SK-N-SH treated with all-trans-retinoic acid at 6 μM for 48 hours (cell line): ENCODE results near the gene MRFAP1L1.

Experiments used
- ATAC-seq: fragments of 200-7000 bp; cut with Tn5 transposase; 3 replicates; pipeline ENCODE4 v1.9.1; 2020; ENCODE audit warnings: mild to moderate bottlenecking, moderate library complexity
- ARNTL ChIP-seq: fragments of 450-650 bp; formaldehyde crosslinking; IDR thresholded peaks from 2 replicates; pipeline ENCODE4 v1.5.0; 2020; ENCODE audit warnings: low read depth, mild to moderate bottlenecking, moderate library complexity, borderline replicate concordance
- CSDC2 ChIP-seq: fragments of 250-450 bp; sonication (Bioruptor Pico); IDR thresholded peaks from 2 replicates; pipeline ENCODE4 v1.5.0; 2020; ENCODE audit warnings: mild to moderate bottlenecking, moderate library complexity
- CSRNP3 ChIP-seq: fragments of 250-450 bp; sonication (Bioruptor Pico); IDR thresholded peaks from 2 replicates; pipeline ENCODE4 v1.5.1; 2021; ENCODE audit warnings: mild to moderate bottlenecking, moderate library complexity
- ESRRG ChIP-seq: fragments of 250-450 bp; sonication (Bioruptor Pico); IDR thresholded peaks from 2 replicates; pipeline ENCODE4 v1.6.1; 2021; ENCODE audit warnings: mild to moderate bottlenecking
- GLIS3 ChIP-seq: fragments of 250-450 bp; sonication (Bioruptor Pico); IDR thresholded peaks from 2 replicates; pipeline ENCODE4 v1.5.0; 2020; ENCODE audit warnings: mild to moderate bottlenecking, moderate library complexity
- ISL1 ChIP-seq: fragments of 250-450 bp; sonication (Bioruptor Pico); IDR thresholded peaks from 2 replicates; pipeline ENCODE4 v2.1.2; 2022; ENCODE audit warnings: mild to moderate bottlenecking, moderate library complexity
- OSR1 ChIP-seq: fragments of 250-450 bp; sonication (Bioruptor Pico); IDR thresholded peaks from 2 replicates; pipeline ENCODE4 v1.8.0; 2022; ENCODE audit warnings: moderate library complexity, mild to moderate bottlenecking, inconsistent platforms
- PPARA ChIP-seq: fragments of 250-450 bp; sonication (Bioruptor Pico); IDR thresholded peaks from 2 replicates; pipeline ENCODE4 v1.5.0; 2020; ENCODE audit warnings: mild to moderate bottlenecking, borderline replicate concordance
- RARB ChIP-seq: fragments of 250-450 bp; sonication (Bioruptor Pico); IDR thresholded peaks from 2 replicates; pipeline ENCODE4 v1.8.0; 2021; ENCODE audit warnings: mild to moderate bottlenecking, moderate library complexity
- SNAI2 ChIP-seq: fragments of 250-450 bp; sonication (Bioruptor Pico); IDR thresholded peaks from 2 replicates; pipeline ENCODE4 v1.5.0; 2020; ENCODE audit warnings: mild to moderate bottlenecking, moderate library complexity
- TCF4 ChIP-seq: fragments of 250-450 bp; sonication (Bioruptor Pico); IDR thresholded peaks from 2 replicates; pipeline ENCODE4 v1.8.0; 2021; ENCODE audit warnings: mild to moderate bottlenecking, moderate library complexity, borderline replicate concordance
- TOX ChIP-seq: fragments of 250-450 bp; sonication (Bioruptor Pico); IDR thresholded peaks from 2 replicates; pipeline ENCODE4 v1.8.0; 2021; ENCODE audit warnings: mild to moderate bottlenecking, moderate library complexity, borderline replicate concordance
- ZC3H10 ChIP-seq: fragments of 250-450 bp; sonication (Bioruptor Pico); IDR thresholded peaks from 2 replicates; pipeline ENCODE4 v1.5.1; 2021; ENCODE audit warnings: mild to moderate bottlenecking, moderate library complexity
- ZFP3 ChIP-seq: fragments of 250-450 bp; sonication (Bioruptor Pico); IDR thresholded peaks from 2 replicates; pipeline ENCODE4 v1.5.0; 2020; ENCODE audit warnings: mild to moderate bottlenecking, moderate library complexity
- ZNF70 ChIP-seq: fragments of 450-650 bp; formaldehyde crosslinking; IDR thresholded peaks from 2 replicates; pipeline ENCODE4 v1.5.0; 2020; ENCODE audit warnings: mild to moderate bottlenecking, moderate library complexity
- ZNF8 ChIP-seq: fragments of 450-650 bp; formaldehyde crosslinking; IDR thresholded peaks from 2 replicates; pipeline ENCODE4 v1.5.0; 2020; ENCODE audit warnings: mild to moderate bottlenecking, moderate library complexity
- TF ChIP-seq, protein P1 (sequence below): fragments of 250-450 bp; sonication (Bioruptor Pico); IDR thresholded peaks from 2 replicates; pipeline ENCODE4 v1.8.0; 2021; ENCODE audit warnings: low read depth, mild to moderate bottlenecking, moderate library complexity, borderline replicate concordance
- TF ChIP-seq, protein P2 (sequence below): fragments of 250-450 bp; sonication (Bioruptor Pico); IDR thresholded peaks from 2 replicates; pipeline ENCODE4 v1.5.0; 2020; ENCODE audit warnings: mild to moderate bottlenecking, moderate library complexity
- TF ChIP-seq, protein P3 (sequence below): fragments of 250-450 bp; sonication (Bioruptor Pico); IDR thresholded peaks from 2 replicates; pipeline ENCODE4 v1.8.0; 2020; ENCODE audit warnings: mild to moderate bottlenecking, moderate library complexity, borderline replicate concordance

MRFAP1L1 gene

GRCh38 chr4:6722891-6723290 is 13.2 kb upstream of the MRFAP1L1 start:
- no peak for ATAC-seq

DNA sequence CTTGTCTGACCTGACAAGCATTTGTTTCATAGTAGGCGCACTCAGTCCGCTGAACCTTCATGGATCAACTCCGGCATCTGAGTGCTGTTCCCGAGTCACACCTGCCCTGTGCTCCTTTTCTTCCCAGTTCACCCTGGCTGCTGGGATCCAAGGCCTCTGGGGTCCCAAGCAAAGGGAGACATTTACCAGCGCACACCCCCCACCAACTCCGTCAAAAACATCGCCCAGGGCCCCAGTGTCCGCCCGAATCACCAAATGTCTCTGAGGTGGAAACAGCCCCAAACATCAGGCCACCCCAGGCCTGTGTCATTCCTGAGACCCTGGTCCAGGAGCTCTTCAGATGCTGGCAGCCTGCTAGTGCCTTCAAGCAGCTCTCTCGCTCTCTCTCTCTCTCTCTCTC is 11.5 kb upstream of the MRFAP1L1 start:
- TF ChIP-seq ESRRG (no peak), ZFP3 (CRISPR knock-in tag) (no peak), SNAI2 (CRISPR knock-in tag) (no peak), GLIS3 (CRISPR knock-in tag) (no peak)
- TF ChIP-seq, protein P1, sequence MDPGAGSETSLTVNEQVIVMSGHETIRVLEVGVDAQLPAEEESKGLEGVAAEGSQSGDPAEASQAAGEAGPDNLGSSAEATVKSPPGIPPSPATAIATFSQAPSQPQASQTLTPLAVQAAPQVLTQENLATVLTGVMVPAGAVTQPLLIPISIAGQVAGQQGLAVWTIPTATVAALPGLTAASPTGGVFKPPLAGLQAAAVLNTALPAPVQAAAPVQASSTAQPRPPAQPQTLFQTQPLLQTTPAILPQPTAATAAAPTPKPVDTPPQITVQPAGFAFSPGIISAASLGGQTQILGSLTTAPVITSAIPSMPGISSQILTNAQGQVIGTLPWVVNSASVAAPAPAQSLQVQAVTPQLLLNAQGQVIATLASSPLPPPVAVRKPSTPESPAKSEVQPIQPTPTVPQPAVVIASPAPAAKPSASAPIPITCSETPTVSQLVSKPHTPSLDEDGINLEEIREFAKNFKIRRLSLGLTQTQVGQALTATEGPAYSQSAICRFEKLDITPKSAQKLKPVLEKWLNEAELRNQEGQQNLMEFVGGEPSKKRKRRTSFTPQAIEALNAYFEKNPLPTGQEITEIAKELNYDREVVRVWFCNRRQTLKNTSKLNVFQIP (CRISPR knock-in tag), result no peak
- TF ChIP-seq, protein P2, sequence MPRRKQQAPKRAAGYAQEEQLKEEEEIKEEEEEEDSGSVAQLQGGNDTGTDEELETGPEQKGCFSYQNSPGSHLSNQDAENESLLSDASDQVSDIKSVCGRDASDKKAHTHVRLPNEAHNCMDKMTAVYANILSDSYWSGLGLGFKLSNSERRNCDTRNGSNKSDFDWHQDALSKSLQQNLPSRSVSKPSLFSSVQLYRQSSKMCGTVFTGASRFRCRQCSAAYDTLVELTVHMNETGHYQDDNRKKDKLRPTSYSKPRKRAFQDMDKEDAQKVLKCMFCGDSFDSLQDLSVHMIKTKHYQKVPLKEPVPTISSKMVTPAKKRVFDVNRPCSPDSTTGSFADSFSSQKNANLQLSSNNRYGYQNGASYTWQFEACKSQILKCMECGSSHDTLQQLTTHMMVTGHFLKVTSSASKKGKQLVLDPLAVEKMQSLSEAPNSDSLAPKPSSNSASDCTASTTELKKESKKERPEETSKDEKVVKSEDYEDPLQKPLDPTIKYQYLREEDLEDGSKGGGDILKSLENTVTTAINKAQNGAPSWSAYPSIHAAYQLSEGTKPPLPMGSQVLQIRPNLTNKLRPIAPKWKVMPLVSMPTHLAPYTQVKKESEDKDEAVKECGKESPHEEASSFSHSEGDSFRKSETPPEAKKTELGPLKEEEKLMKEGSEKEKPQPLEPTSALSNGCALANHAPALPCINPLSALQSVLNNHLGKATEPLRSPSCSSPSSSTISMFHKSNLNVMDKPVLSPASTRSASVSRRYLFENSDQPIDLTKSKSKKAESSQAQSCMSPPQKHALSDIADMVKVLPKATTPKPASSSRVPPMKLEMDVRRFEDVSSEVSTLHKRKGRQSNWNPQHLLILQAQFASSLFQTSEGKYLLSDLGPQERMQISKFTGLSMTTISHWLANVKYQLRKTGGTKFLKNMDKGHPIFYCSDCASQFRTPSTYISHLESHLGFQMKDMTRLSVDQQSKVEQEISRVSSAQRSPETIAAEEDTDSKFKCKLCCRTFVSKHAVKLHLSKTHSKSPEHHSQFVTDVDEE (CRISPR knock-in tag), result no peak
- TF ChIP-seq, protein P3, sequence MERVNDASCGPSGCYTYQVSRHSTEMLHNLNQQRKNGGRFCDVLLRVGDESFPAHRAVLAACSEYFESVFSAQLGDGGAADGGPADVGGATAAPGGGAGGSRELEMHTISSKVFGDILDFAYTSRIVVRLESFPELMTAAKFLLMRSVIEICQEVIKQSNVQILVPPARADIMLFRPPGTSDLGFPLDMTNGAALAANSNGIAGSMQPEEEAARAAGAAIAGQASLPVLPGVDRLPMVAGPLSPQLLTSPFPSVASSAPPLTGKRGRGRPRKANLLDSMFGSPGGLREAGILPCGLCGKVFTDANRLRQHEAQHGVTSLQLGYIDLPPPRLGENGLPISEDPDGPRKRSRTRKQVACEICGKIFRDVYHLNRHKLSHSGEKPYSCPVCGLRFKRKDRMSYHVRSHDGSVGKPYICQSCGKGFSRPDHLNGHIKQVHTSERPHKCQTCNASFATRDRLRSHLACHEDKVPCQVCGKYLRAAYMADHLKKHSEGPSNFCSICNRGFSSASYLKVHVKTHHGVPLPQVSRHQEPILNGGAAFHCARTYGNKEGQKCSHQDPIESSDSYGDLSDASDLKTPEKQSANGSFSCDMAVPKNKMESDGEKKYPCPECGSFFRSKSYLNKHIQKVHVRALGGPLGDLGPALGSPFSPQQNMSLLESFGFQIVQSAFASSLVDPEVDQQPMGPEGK (CRISPR knock-in tag), result no peak
- no peak for ATAC-seq

More at GRCh38 chr4:6722891-6723290, 13.2 kb upstream of the MRFAP1L1 start:
- TF ChIP-seq, protein P3 (CRISPR knock-in tag), result no peak
- TF ChIP-seq OSR1 (no peak), CSDC2 (no peak), CSRNP3 (CRISPR knock-in tag) (no peak), ZNF70 (CRISPR knock-in tag) (no peak), ESRRG (no peak), SNAI2 (CRISPR knock-in tag) (no peak), RARB (no peak), ISL1 (CRISPR knock-in tag) (no peak)

GRCh38 chr4:6720202-6720699 is 10.6 kb upstream of the MRFAP1L1 start:
- peak; percentile 17; the same call in 1 of the 2 replicates for TF ChIP-seq TCF4
- no peak for TF ChIP-seq RARB
- TF ChIP-seq, all 23 proteins: peak for 1
- peak; percentile 87 for ATAC-seq

GRCh38 chr4:6719611-6720179 is 10.0 kb upstream of the MRFAP1L1 start:
- TF ChIP-seq, protein P2 (CRISPR knock-in tag), result no peak
- TF ChIP-seq ARNTL (CRISPR knock-in tag), result no peak
- TF ChIP-seq ZC3H10 (CRISPR knock-in tag), result no peak
- TF ChIP-seq OSR1, result no peak
- no peak for TF ChIP-seq ISL1 (CRISPR knock-in tag)
- TF ChIP-seq CSDC2, result no peak
- TF ChIP-seq RARB, result no peak
- no peak for TF ChIP-seq ZFP3 (CRISPR knock-in tag)
- no peak for TF ChIP-seq GLIS3 (CRISPR knock-in tag)
- no peak for TF ChIP-seq ESRRG
- no peak for TF ChIP-seq PPARA (CRISPR knock-in tag)
- TF ChIP-seq ZNF70 (CRISPR knock-in tag), result no peak
- TF ChIP-seq ZNF8 (CRISPR knock-in tag), result no peak
- no peak for TF ChIP-seq TOX
- no peak for TF ChIP-seq SNAI2 (CRISPR knock-in tag)
- ATAC-seq, result no peak
